T-helper 1 cell treated with Interleukin-12 subunit alpha and Interleukin-12 subunit beta and Interleukin-4 antibody, amounts not matched to agents 30 μg/mL and 1 μg/mL, for 36 hours (primary cell): Measurements from ENCODE around the gene SLC17A2.

Source experiments
- H3K27ac Mint-ChIP-seq: one replicate; pipeline ENCODE4 v1.8.0; 2021; ENCODE audit warnings: mild to moderate bottlenecking, mixed read lengths
- H3K27me3 Mint-ChIP-seq: one replicate; pipeline ENCODE4 v1.8.0; 2021; ENCODE audit warnings: low read depth, mixed read lengths
- H3K36me3 Mint-ChIP-seq: one replicate; pipeline ENCODE4 v1.8.0; 2021; ENCODE audit warnings: low read depth, mixed read lengths
- H3K4me1 Mint-ChIP-seq: one replicate; pipeline ENCODE4 v1.8.0; 2021; ENCODE audit warnings: low read depth, mixed read lengths
- H3K4me3 Mint-ChIP-seq: one replicate; pipeline ENCODE4 v1.8.0; 2021; ENCODE audit warnings: mild to moderate bottlenecking, moderate library complexity, mixed read lengths
- H3K9me3 Mint-ChIP-seq: one replicate; pipeline ENCODE4 v1.8.0; 2021; ENCODE audit warnings: mixed read lengths

The SLC17A2 gene

GRCh38 chr6:25918083-25918683 is 12.3 kb downstream of the SLC17A2 start:
- H3K4me1 Mint-ChIP-seq: peaks cover 6% of the 10 kb centered on the region
- peaks cover 4% of the 10 kb centered on the region for H3K9me3 Mint-ChIP-seq
- no peaks in the 10 kb centered on the region for H3K36me3 Mint-ChIP-seq
- H3K27me3 Mint-ChIP-seq: no peaks in the 10 kb centered on the region
- peak overlapping the region; percentile 18 for H3K27ac Mint-ChIP-seq
- H3K4me3 Mint-ChIP-seq: no peak overlapping the region

- no peak overlapping the region for H3K27ac Mint-ChIP-seq
- no peak overlapping the region for H3K4me3 Mint-ChIP-seq
- peaks cover 4% of the 10 kb centered on the region for H3K9me3 Mint-ChIP-seq
- no peaks in the 10 kb centered on the region for H3K27me3 Mint-ChIP-seq
- H3K4me1 Mint-ChIP-seq: peaks cover 6% of the 10 kb centered on the region
- H3K36me3 Mint-ChIP-seq: no peaks in the 10 kb centered on the region
These were observed 13.6 kb downstream of the SLC17A2 start for GRCh38 chr6:25916789-25917490.

DNA sequence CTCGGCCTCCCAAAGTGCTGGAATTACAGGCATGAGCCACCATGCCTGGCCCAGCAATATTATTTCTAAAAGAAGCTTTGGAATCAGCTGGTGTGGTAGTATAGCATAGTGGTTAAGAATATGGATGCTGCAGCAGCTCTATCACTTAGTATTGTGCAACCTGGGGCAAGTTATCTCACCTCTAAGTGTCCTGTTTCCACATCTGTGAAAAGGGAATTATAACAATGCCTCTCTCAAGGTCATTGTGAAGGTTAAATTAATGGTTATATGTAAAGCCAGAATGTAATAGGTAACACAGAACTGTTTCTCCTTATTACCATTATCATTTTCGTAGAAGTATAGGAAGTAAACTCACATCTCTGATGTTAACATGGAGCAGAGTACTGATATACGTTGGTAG is 14.2 kb downstream of the SLC17A2 start:
- no peak overlapping the region for H3K4me3 Mint-ChIP-seq
- peaks cover 4% of the 10 kb centered on the region for H3K9me3 Mint-ChIP-seq
- H3K36me3 Mint-ChIP-seq: peaks cover 2% of the 10 kb centered on the region
- peaks cover 10% of the 10 kb centered on the region for H3K4me1 Mint-ChIP-seq
- H3K27ac Mint-ChIP-seq: no peak overlapping the region
- no peaks in the 10 kb centered on the region for H3K27me3 Mint-ChIP-seq

DNA sequence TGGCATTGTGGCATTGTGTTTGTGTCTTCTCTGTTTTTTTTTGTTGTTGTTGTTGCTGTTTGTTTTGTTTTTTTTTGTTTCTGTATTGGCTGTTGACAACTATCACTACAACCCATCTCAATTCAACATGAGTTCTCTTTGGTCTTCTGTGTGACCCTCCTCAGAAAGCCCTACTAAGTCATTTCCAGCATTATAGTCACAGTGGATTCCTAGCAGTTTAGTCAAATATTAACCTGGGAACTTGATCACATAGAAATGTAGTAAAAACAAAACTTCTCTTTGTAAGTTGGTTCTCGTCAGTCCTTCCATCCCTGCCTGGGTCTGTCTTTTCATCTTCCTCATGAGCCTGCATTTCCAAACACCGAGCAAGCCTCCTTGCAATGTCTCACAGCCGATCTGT is 16.8 kb downstream of the SLC17A2 start:
- Mint-ChIP-seq H3K27ac (no peak overlapping the region), H3K36me3 (peaks cover 2% of the 10 kb centered on the region), H3K4me1 (peaks cover 10% of the 10 kb centered on the region), H3K9me3 (peaks cover 4% of the 10 kb centered on the region), H3K4me3 (no peak overlapping the region), H3K27me3 (no peaks in the 10 kb centered on the region)

GRCh38 chr6:25911351-25911750 is 19.1 kb downstream of the SLC17A2 start:
- H3K36me3 Mint-ChIP-seq: peaks cover 2% of the 10 kb centered on the region
- H3K27ac Mint-ChIP-seq: no peak overlapping the region
- H3K9me3 Mint-ChIP-seq: no peaks in the 10 kb centered on the region
- peaks cover 3% of the 10 kb centered on the region for H3K27me3 Mint-ChIP-seq
- peaks cover 16% of the 10 kb centered on the region for H3K4me1 Mint-ChIP-seq
- no peak overlapping the region for H3K4me3 Mint-ChIP-seq

GRCh38 chr6:25907475-25908014 is 22.9 kb downstream of the SLC17A2 start:
- peaks cover 2% of the 10 kb centered on the region for H3K36me3 Mint-ChIP-seq
- H3K27ac Mint-ChIP-seq: no peak overlapping the region
- peaks cover 3% of the 10 kb centered on the region for H3K27me3 Mint-ChIP-seq
- H3K4me3 Mint-ChIP-seq: no peak overlapping the region
- H3K9me3 Mint-ChIP-seq: no peaks in the 10 kb centered on the region
- H3K4me1 Mint-ChIP-seq: peaks cover 12% of the 10 kb centered on the region

GRCh38 chr6:25903467-25904099 is 26.9 kb downstream of the SLC17A2 start:
- Mint-ChIP-seq H3K36me3 (no peaks in the 10 kb centered on the region), H3K9me3 (no peaks in the 10 kb centered on the region), H3K27ac (no peak overlapping the region), H3K4me3 (no peak overlapping the region), H3K4me1 (peaks cover 8% of the 10 kb centered on the region), H3K27me3 (peaks cover 3% of the 10 kb centered on the region)

DNA sequence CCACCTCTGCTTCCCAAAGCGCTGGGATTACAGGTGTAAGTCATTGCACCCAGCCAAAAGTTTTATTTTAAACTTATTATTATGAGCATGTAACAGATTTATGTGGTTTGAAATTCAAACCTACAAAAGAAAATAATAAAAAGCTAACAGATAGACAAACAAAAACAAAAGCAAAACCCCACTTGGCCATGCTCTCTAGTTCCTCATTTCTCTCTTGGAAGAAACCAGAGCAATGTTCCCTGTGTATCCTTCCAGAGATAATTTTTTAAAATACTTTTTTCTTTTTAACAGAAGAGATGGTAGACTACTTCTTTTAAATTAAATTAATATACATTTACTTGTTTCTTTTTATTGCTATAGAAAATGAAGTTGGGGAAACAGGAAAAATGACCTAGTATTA is 28.4 kb downstream of the SLC17A2 start:
- no peak overlapping the region for H3K4me3 Mint-ChIP-seq
- no peaks in the 10 kb centered on the region for H3K9me3 Mint-ChIP-seq
- no peaks in the 10 kb centered on the region for H3K27me3 Mint-ChIP-seq
- no peaks in the 10 kb centered on the region for H3K4me1 Mint-ChIP-seq
- no peak overlapping the region for H3K27ac Mint-ChIP-seq
- no peaks in the 10 kb centered on the region for H3K36me3 Mint-ChIP-seq

DNA sequence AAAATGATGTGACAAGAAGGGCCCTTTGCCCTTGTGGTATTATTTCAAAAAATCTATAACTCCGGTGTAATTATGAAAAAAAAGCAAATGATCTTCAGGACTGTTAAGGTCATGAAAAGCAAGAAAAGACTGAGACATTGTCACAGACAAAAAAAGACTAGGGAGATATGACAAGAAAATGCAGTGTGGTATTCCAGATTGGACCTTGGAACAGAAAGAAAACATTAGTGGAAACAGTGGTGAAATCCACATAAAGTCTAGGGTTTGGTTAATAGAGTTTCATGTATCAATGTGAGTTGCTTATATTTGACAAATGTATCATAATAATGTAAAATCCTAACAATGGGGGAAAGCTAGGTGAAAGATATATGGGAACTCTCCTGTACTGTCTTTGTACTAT is 29.6 kb downstream of the SLC17A2 start:
- H3K27ac Mint-ChIP-seq: no peak overlapping the region
- H3K27me3 Mint-ChIP-seq: no peaks in the 10 kb centered on the region
- H3K9me3 Mint-ChIP-seq: no peaks in the 10 kb centered on the region
- H3K4me3 Mint-ChIP-seq: no peak overlapping the region
- no peaks in the 10 kb centered on the region for H3K4me1 Mint-ChIP-seq
- H3K36me3 Mint-ChIP-seq: no peaks in the 10 kb centered on the region

GRCh38 chr6:25899580-25900408 is 30.7 kb downstream of the SLC17A2 start:
- H3K4me1 Mint-ChIP-seq: no peaks in the 10 kb centered on the region
- no peaks in the 10 kb centered on the region for H3K36me3 Mint-ChIP-seq

DNA sequence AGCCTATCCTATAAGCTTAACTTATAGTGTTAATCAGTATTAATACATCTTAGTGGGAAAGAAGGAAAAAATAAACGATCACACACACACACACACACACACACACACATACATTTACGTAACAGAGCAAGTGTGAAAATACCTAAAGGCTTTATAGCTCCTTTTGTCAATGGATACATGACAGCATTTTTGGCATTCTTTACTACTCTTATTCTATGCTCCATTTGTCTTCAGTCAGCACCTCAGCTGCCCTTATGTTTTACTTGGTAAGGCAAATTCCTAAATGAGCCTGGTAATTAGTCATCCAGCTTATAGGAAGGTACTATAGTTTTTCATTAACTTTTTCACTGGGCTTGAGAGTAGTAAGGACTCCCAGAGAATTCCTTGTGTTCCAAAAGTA is 31.4 kb downstream of the SLC17A2 start:
- H3K4me3 Mint-ChIP-seq: no peak overlapping the region
- H3K27me3 Mint-ChIP-seq: no peaks in the 10 kb centered on the region
- H3K36me3 Mint-ChIP-seq: no peaks in the 10 kb centered on the region
- H3K27ac Mint-ChIP-seq: no peak overlapping the region
- H3K9me3 Mint-ChIP-seq: no peaks in the 10 kb centered on the region
- H3K4me1 Mint-ChIP-seq: no peaks in the 10 kb centered on the region

More at GRCh38 chr6:25899580-25900408, 30.7 kb downstream of the SLC17A2 start:
- Mint-ChIP-seq H3K27me3 (no peaks in the 10 kb centered on the region), H3K27ac (no peak overlapping the region), H3K4me3 (no peak overlapping the region), H3K9me3 (no peaks in the 10 kb centered on the region)

DNA sequence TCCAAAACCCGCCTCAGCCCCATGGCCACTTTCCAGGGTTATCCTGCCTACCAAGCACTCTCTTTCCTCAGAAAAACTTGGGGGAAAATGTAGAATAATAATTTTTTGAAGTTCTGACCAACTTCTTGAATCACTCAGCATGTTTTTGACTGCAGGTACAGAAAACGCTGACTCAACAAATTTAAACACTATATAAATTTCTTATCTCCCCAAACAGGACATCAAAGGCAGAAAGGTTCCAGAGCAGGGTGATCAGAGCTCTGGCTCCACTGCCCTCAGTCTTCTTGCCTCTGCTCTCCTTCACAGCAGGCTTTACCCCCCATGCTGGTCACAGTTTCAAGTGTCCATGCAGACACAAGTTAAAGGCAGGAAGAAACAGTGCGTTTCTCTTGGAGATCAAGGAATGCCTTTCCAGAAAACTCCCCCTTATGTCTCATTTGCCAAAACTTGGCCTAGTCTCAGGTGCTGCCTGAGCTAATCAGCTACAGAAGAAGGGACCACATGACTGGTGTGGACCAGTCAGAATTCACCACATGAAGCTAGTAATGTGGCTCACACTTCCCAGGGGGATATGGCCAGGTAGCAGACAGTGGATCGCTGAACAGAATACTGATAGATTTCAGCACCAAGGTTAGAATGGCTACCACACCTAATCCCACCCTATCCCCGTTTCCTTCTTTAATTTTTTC is 32.1 kb downstream of the SLC17A2 start:
- H3K4me1 Mint-ChIP-seq: no peaks in the 10 kb centered on the region
- no peaks in the 10 kb centered on the region for H3K9me3 Mint-ChIP-seq
- H3K27me3 Mint-ChIP-seq: no peaks in the 10 kb centered on the region
- H3K27ac Mint-ChIP-seq: no peak overlapping the region
- H3K36me3 Mint-ChIP-seq: no peaks in the 10 kb centered on the region
- H3K4me3 Mint-ChIP-seq: no peak overlapping the region

GRCh38 chr6:25896252-25896651 is 34.2 kb downstream of the SLC17A2 start:
- Mint-ChIP-seq H3K27ac (no peak overlapping the region), H3K9me3 (no peaks in the 10 kb centered on the region), H3K4me3 (no peak overlapping the region), H3K36me3 (no peaks in the 10 kb centered on the region), H3K4me1 (no peaks in the 10 kb centered on the region), H3K27me3 (peaks cover 3% of the 10 kb centered on the region)

- Mint-ChIP-seq H3K4me3 (no peak overlapping the region), H3K9me3 (no peaks in the 10 kb centered on the region), H3K36me3 (no peaks in the 10 kb centered on the region), H3K4me1 (no peaks in the 10 kb centered on the region), H3K27me3 (peaks cover 3% of the 10 kb centered on the region), H3K27ac (no peak overlapping the region)
These were observed 34.7 kb downstream of the SLC17A2 start for GRCh38 chr6:25895771-25896170.
